ENCODE data around the gene KHDC4.
"Not testable (repeated sequence)": the region's sequence is repeated elsewhere in the genome, so short reads cannot be mapped to it uniquely, and the experiment has no call there.

KHDC4 gene

GRCh38 chr1:155940993-155941844 lies 7.0 kb upstream of the KHDC4 start, which contains the start of gene RXFP4:
Gene RXFP4, plus strand, starts transcription at chr1:155941638. Its CDS starts 72 bp downstream, at chr1:155941710.
- DNase-seq (ENCODE audit: low read depth in 2 of 2): no peak

- no peak for DNase-seq (ENCODE audit: low read depth in 2 of 2)
These were observed 6.3 kb upstream of the KHDC4 start for GRCh38 chr1:155940482-155940992.

- DNase-seq (ENCODE audit: low read depth in 2 of 2): peak; percentile 42 to 45
These were observed 4.0 kb upstream of the KHDC4 start for GRCh38 chr1:155938220-155938627.

- DNase-seq (ENCODE audit: low read depth in 2 of 2): no peak
These were observed 850 bp upstream of the KHDC4 start for GRCh38 chr1:155934936-155935590.

- DNase-seq (ENCODE audit: low read depth in 2 of 2): no peak
These were observed 569 bp downstream of the KHDC4 start for GRCh38 chr1:155933591-155934096.

- no peak for DNase-seq (ENCODE audit: low read depth in 2 of 2)
These were observed 1.7 kb downstream of the KHDC4 start for GRCh38 chr1:155932487-155932886.

- no peak for DNase-seq (ENCODE audit: low read depth in 2 of 2)
These were observed 2.1 kb downstream of the KHDC4 start for GRCh38 chr1:155932081-155932480.

GRCh38 chr1:155931332-155932038 lies 2.7 kb downstream of the KHDC4 start:
- no peak for DNase-seq (ENCODE audit: low read depth in 2 of 2)

- not testable (repeated sequence) for DNase-seq (ENCODE audit: low read depth in 2 of 2)
These were observed 3.5 kb downstream of the KHDC4 start for GRCh38 chr1:155930725-155931124.

- no peak for DNase-seq (ENCODE audit: low read depth in 2 of 2)
These were observed 5.2 kb downstream of the KHDC4 start for GRCh38 chr1:155929057-155929456.

GRCh38 chr1:155925506-155925905 lies 8.7 kb downstream of the KHDC4 start:
- DNase-seq (ENCODE audit: low read depth in 2 of 2): no peak

- DNase-seq (ENCODE audit: low read depth in 2 of 2): no peak
These were observed 13.5 kb downstream of the KHDC4 start for GRCh38 chr1:155920717-155921116.

GRCh38 chr1:155919801-155920200 lies 14.4 kb downstream of the KHDC4 start:
- DNase-seq (ENCODE audit: low read depth in 2 of 2): no peak

- DNase-seq (ENCODE audit: low read depth in 2 of 2): no peak
These were observed 15.6 kb downstream of the KHDC4 start for GRCh38 chr1:155918660-155919059.

- DNase-seq (ENCODE audit: low read depth in 2 of 2): no peak
These were observed 20.1 kb downstream of the KHDC4 start for GRCh38 chr1:155913969-155914757.

GRCh38 chr1:155912056-155912536 lies 22.1 kb downstream of the KHDC4 start:
- DNase-seq (ENCODE audit: low read depth in 2 of 2): no peak

- DNase-seq (ENCODE audit: low read depth in 2 of 2): no peak
These were observed 22.8 kb downstream of the KHDC4 start, which contains the start of gene RIT1 for GRCh38 chr1:155911156-155912055. Gene RIT1, minus strand, starts transcription at chr1:155911349. Its CDS starts 588 bp downstream, at chr1:155910761.

GRCh38 chr1:155910621-155911121 lies 23.5 kb downstream of the KHDC4 start:
- no peak for DNase-seq (ENCODE audit: low read depth in 2 of 2)

GRCh38 chr1:155909894-155910293 lies 24.3 kb downstream of the KHDC4 start:
- DNase-seq (ENCODE audit: low read depth in 2 of 2): no peak

- DNase-seq (ENCODE audit: low read depth in 2 of 2): no peak
These were observed 30.0 kb downstream of the KHDC4 start for GRCh38 chr1:155904261-155904660.

Measured in fibroblast of skin of left biceps (primary cell).